Frontal cortex (tissue), 4 donors: ENCODE results near the gene UTP15. TPM values are rescaled to one million over a fixed set of nuclear protein-coding genes. Genes with fewer than 3 reads are reported as not detected.
A peak's percentile ranks its signal among the peaks of the same experiment; 100 is the strongest.

ENCODE experiments used
- DNase-seq, 2 donors: peaks; one replicate each; pipeline ENCODE4 v3.0.0; 2012; ENCODE audit warnings: low spot score in 2 of 2
- FAIRE-seq: peaks from 2 replicates; lab custom pipeline; 2012; peaks lifted over from hg19 to GRCh38; lab: Jason Lieb, UNC
- total RNA-seq: library from RNA; depleted of rRNA; stranded (reverse); fragments of >200 nt; gene quantifications from one replicate; pipeline ENCODE4 v1.2.3, GENCODE V29; 2014
- donor health status: control.
- donor health status: control.
- donor health status: control.

The UTP15 gene
- total RNA-seq, 1 donor from 2014 or later: 31.4 TPM

GRCh38 chr5:73617510-73618279 is 52.2 kb downstream of the UTP15 start:
- FAIRE-seq (no peak), DNase-seq (no peak)

DNA sequence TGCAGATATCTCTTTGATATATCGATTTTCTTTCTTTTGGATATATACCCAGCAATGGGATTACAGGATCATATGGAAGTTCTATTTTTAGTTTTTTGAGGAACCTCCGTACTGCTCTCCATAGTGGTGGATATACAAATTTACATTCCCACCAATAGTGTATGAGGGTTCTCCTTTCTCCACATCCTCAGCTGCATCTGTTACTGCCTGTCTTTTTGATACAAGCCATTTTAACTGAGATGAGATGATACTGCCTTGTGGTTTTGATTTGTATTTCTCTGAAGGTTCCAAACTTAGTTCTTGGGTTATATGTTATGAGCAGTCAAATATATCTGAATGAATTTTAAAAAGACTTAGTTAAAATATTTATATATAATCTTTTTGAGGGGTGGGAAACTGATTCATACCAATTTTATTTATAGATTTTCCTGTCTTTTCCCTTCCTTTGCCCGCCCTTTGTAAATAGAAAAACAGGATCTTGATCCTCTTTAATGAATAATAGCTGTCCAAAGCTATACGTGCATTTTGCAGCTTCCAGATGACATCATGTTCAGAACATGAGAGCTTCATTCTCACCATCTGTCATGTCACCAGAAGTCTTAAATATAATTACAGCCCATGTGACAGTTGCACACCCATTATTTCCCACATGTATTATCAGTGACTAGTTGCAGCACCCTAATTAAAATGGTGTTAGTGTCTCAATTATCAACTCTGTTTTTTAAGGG is 54.2 kb downstream of the UTP15 start:
- FAIRE-seq: no peak

GRCh38 chr5:73620334-73620687 is 54.8 kb downstream of the UTP15 start:
- DNase-seq: no peak
- no peak for FAIRE-seq

More for the DNA sequence above, 54.2 kb downstream of the UTP15 start:
- DNase-seq: no peak

DNA sequence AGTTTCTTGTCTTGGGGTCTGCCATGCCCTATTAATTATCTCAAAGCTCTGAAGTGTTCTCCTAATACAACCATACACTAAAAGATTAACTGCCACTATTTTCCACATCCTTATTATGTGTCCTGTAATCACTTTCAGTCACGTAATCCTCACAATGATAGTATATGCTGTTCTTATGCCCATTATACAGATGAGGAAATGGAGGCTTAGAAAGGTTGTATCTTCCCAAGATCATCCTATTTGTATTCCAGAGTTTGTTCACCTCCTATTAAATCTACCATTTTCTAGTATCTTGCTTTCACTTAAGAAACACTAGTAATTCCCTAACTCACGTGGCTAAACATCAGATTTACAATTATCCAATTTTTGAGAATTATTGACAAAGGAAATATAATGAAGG is 57.5 kb downstream of the UTP15 start:
- FAIRE-seq (no peak), DNase-seq (no peak)

DNA sequence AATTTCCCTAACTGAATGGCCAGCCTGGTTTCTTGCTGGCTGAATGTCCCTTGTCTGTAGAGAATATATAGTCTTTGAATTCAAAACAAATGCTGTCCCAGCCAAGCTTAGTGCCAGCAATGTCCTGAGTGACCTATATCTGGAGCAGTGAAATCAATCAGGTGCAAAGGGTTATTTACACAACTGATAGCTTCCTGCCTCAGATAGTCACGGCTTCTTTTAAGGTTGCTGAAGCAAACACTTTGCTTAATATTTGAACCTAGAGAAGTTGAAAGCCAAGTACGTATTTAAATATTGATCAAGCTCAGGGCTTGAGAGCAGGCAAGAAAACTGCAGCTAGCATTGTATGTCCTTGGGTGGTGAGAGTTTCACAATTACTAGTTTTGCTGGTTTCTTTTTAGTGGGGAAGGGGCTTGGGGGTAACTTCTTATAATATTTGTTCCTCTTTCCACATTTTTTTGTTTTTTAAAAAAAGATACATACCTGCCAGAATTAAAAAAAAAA is 58.4 kb downstream of the UTP15 start:
- DNase-seq (no peak), FAIRE-seq (no peak)

GRCh38 chr5:73624888-73625287 is 59.3 kb downstream of the UTP15 start:
- DNase-seq (no peak), FAIRE-seq (no peak)

DNA sequence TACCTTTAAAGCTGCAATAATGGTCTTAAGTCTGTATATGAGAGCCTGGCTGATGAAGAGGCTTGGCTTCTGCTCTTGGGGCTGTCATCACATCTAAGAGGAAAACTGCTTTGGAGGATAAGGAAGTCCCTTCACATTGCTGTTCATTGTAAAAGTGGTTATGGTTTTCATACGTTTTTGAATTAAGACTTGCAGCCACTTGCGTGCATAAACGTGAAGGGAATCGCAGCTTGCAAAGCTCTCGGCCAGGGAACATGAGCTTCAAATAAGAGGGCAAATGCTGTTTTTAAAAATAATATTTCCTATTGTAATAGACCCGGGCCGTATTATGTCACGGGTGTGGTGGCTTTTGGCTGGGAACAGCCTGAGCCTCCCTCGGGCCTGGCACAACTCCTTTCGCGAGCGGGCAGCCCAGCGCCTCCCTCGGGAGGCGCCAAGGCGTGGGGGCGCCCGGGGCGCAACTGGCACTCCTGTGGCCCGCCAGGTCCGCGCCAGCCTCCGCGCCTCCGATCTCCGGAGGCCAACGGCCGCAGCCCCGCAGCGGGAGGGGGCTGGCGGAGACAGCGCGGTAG is 59.9 kb downstream of the UTP15 start:
- FAIRE-seq: no peak
- DNase-seq: no peak

GRCh38 chr5:73625944-73626811 is 60.6 kb downstream of the UTP15 start, which contains the start of gene ARHGEF28:
TSS of gene ARHGEF28 (plus strand) at chr5:73626196. CDS start at chr5:73684852, 58,656 bp downstream.
- peak; percentile 77 to 80 for DNase-seq
- no peak for FAIRE-seq

- FAIRE-seq (no peak), DNase-seq (no peak)
Observed at GRCh38 chr5:73626814-73627313, 61.3 kb downstream of the UTP15 start.

GRCh38 chr5:73629456-73629855 is 63.9 kb downstream of the UTP15 start:
- DNase-seq (no peak), FAIRE-seq (no peak)

DNA sequence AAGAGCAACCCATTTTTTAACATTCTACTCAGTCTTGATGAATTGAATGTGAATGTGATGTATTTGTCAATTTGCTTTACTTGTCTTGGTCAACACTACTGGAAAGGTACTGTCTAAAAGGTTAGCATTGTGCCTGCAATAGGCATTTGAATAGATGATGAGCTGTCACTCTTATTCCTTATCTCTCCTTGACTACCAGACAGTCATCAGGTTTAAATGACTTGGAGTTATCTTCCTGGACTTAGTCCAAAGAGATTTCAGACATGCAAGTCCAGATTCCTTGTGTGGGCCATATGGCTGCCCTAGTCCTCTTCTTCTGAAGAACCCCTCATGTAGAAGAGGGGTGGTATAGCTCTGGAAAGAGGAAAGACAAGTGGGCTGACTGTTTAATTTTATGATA is 65.2 kb downstream of the UTP15 start:
- FAIRE-seq: no peak

DNA sequence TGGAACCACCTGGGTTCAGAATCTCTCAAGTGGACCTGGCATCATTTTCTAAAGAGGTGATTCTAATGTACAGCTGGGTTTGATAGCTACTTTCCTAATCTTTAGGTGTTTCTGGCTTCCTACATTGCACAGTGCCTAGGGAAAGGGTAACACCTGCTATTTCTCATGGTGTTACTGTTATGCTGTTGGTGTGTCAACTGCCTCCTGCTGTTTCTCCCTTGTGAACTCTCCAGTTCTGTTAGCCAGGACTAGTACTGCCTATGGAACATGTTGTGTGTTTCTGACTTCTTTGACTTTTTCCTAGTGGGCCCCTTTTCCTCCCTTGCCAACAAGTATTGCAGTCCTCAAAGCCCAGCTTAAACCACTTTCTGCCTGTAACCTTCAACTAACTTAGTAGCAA is 66.0 kb downstream of the UTP15 start:
- DNase-seq (no peak), FAIRE-seq (no peak)

More for the DNA sequence above, 65.2 kb downstream of the UTP15 start:
- DNase-seq: no peak

Other genes with a start within 250 kb of the UTP15 start
- gene FOXD1, start 117.0 kb upstream of the UTP15 start, total RNA-seq: 0.82 TPM
- gene BTF3, start 67.3 kb upstream of the UTP15 start, total RNA-seq: 230 TPM
- gene ANKRA2, start 104 bp upstream of the UTP15 start, total RNA-seq: 38.7 TPM
- gene ARHGEF28, start 60.5 kb downstream of the UTP15 start, total RNA-seq: 6.1 TPM